H1 (cell line): ENCODE results near the gene SLC12A4. TPM values are rescaled to one million over a fixed set of nuclear protein-coding genes. Genes with fewer than 3 reads are reported as not detected.

ENCODE experiments used
- CTCF ChIA-PET: fragments of 300-600 bp; sonication (Branson Sonifier 250); formaldehyde crosslinking; loops from one replicate; lab custom pipeline; 2021; ENCODE audit not compliant: partially characterized antibody; lab: Charles Lee
- POLR2A ChIA-PET: fragments of 300-600 bp; sonication (Branson Sonifier 250); formaldehyde crosslinking; loops from one replicate; lab custom pipeline; 2021; ENCODE audit warnings: inconsistent platforms; ENCODE audit not compliant: partially characterized antibody; lab: Charles Lee
- DNase-seq, 2 experiments: peaks; one replicate each; pipeline versions ENCODE4 v3.0.0 to v3.0.0-alpha.2; 2010 to 2022; ENCODE audit warnings: low spot score in 2 of 2, low read depth in 1 of 2, mixed read lengths in 1 of 2
- FAIRE-seq: peaks from 2 replicates; lab custom pipeline; 2011; peaks lifted over from hg19 to GRCh38; lab: Jason Lieb, UNC
- H2AFZ ChIP-seq: 2 replicates; pipeline ENCODE4 v1.8.1; 2012; ENCODE audit warnings: low read length, inconsistent platforms
- H2AK5ac ChIP-seq: 2 replicates; pipeline ENCODE4 v1.6.1; 2013; ENCODE audit warnings: low read depth, low read length
- H2BK120ac ChIP-seq: replicated peaks from 2 replicates; pipeline ENCODE3; 2013; ENCODE audit warnings: low read depth, low read length, inconsistent platforms
- H2BK12ac ChIP-seq: 2 replicates; pipeline ENCODE4 v1.6.1; 2013; ENCODE audit warnings: low read depth, low read length
- H2BK15ac ChIP-seq: 2 replicates; pipeline ENCODE4 v1.6.1; 2013; ENCODE audit warnings: low read length
- H2BK20ac ChIP-seq: 2 replicates; pipeline ENCODE4 v1.6.1; 2013; ENCODE audit warnings: low read length
- H2BK5ac ChIP-seq: 2 replicates; pipeline ENCODE4 v1.6.1; 2013; ENCODE audit warnings: low read depth, low read length
- H3K14ac ChIP-seq: 2 replicates; pipeline ENCODE4 v1.6.1; 2013; ENCODE audit warnings: inconsistent platforms; ENCODE audit not compliant: insufficient read length
- H3K18ac ChIP-seq: 2 replicates; pipeline ENCODE4 v1.6.1; 2013; ENCODE audit warnings: low read length; ENCODE audit errors: extremely low read depth
- H3K23ac ChIP-seq: 2 replicates; pipeline ENCODE4 v1.6.1; 2013; ENCODE audit warnings: inconsistent platforms; ENCODE audit not compliant: insufficient read length
- H3K23me2 ChIP-seq: 2 replicates; pipeline ENCODE4 v1.6.1; 2013; ENCODE audit warnings: low read depth, low read length
- H3K27ac ChIP-seq: 2 replicates; pipeline ENCODE4 v1.6.1; 2011; ENCODE audit warnings: low read depth, low read length, inconsistent platforms
- H3K27me3 ChIP-seq, 4 experiments: replicated peaks in 1 of 4; 1 replicate in 1 of 4; 2 replicates in 3 of 4; pipeline versions ENCODE4 v1.6.1 to v1.8.1; 2011 to 2013; ENCODE audit warnings: low read length in 3 of 4, mild to moderate bottlenecking in 3 of 4, inconsistent platforms in 2 of 4, mixed read lengths in 2 of 4, moderate library complexity in 1 of 4; ENCODE audit not compliant: control insufficient read depth in 3 of 4, insufficient read depth in 3 of 4; ENCODE audit errors: extremely low read depth in 1 of 4
- H3K36me3 ChIP-seq, 4 experiments: 2 replicates each; pipeline versions ENCODE4 v1.6.1 to v1.8.1; 2011 to 2013; ENCODE audit warnings: mild to moderate bottlenecking in 4 of 4, low read length in 3 of 4, moderate library complexity in 2 of 4, control low read depth in 1 of 4, inconsistent platforms in 1 of 4; ENCODE audit not compliant: insufficient read depth in 4 of 4, control insufficient read depth in 2 of 4
- H3K4ac ChIP-seq: replicated peaks from 2 replicates; pipeline ENCODE3; 2013; ENCODE audit warnings: low read length, low read depth, mixed read lengths, inconsistent platforms; ENCODE audit not compliant: insufficient read length
- H3K4me1 ChIP-seq, 4 experiments: replicated peaks in 1 of 4; 1 replicate in 1 of 4; 2 replicates in 3 of 4; pipeline versions ENCODE4 v1.6.1 to v1.8.1; 2011 to 2013; ENCODE audit warnings: low read length in 3 of 4, inconsistent platforms in 2 of 4, mixed read lengths in 1 of 4; ENCODE audit not compliant: insufficient read depth in 4 of 4, control insufficient read depth in 3 of 4
- H3K4me2 ChIP-seq, 2 experiments: 2 replicates each; pipeline versions ENCODE4 v1.6.1 to v1.8.1; 2011 to 2013; ENCODE audit warnings: low read depth in 2 of 2, low read length in 2 of 2, control low read depth in 1 of 2, inconsistent platforms in 1 of 2, mild to moderate bottlenecking in 1 of 2; ENCODE audit not compliant: insufficient read depth in 1 of 2
- H3K4me3 ChIP-seq, 4 experiments: fragments of 200-600, 300-600 bp in 1 of 4; sonication (generic), shearing (Covaris generic), sonication (Bioruptor Twin) in 1 of 4; 2 replicates each; pipeline versions ENCODE4 v1.5.1 to v1.8.1; 2011 to 2016; ENCODE audit warnings: low read length in 4 of 4, low read depth in 3 of 4, control low read depth in 2 of 4, inconsistent platforms in 2 of 4, mild to moderate bottlenecking in 2 of 4, mixed read lengths in 1 of 4, moderate library complexity in 1 of 4; ENCODE audit not compliant: insufficient read depth in 2 of 4; ENCODE audit errors: extremely low read depth in 1 of 4
- H3K56ac ChIP-seq: replicated peaks from 2 replicates; pipeline ENCODE3; 2013; ENCODE audit warnings: low read depth, mild to moderate bottlenecking, mixed read lengths, low read length, inconsistent platforms; ENCODE audit not compliant: insufficient read length
- H3K79me1 ChIP-seq: 2 replicates; pipeline ENCODE4 v1.6.1; 2013; ENCODE audit warnings: low read depth, low read length, control low read depth
- H3K79me2 ChIP-seq, 2 experiments: 2 replicates each; pipeline versions ENCODE4 v1.6.1 to v1.8.1; 2012 to 2013; ENCODE audit warnings: low read length in 2 of 2, mild to moderate bottlenecking in 2 of 2, inconsistent platforms in 1 of 2; ENCODE audit not compliant: insufficient read depth in 2 of 2, control insufficient read depth in 1 of 2
- H3K9ac ChIP-seq, 4 experiments: replicated peaks in 1 of 4; 1 replicate in 1 of 4; 2 replicates in 3 of 4; pipeline versions ENCODE4 v1.6.1 to v1.8.1; 2011 to 2013; ENCODE audit warnings: low read depth in 3 of 4, low read length in 3 of 4, control low read depth in 2 of 4, mild to moderate bottlenecking in 2 of 4, moderate library complexity in 2 of 4, inconsistent platforms in 1 of 4; ENCODE audit errors: extremely low read depth in 1 of 4
- H3K9me3 ChIP-seq, 2 experiments: 2 replicates each; pipeline versions ENCODE4 v1.6.1 to v1.8.1; 2012 to 2013; ENCODE audit warnings: mild to moderate bottlenecking in 2 of 2, moderate library complexity in 2 of 2, control low read depth in 1 of 2, inconsistent platforms in 1 of 2, low read depth in 1 of 2, low read length in 1 of 2, mixed read lengths in 1 of 2; ENCODE audit not compliant: insufficient read depth in 2 of 2
- H4K20me1 ChIP-seq, 2 experiments: replicated peaks in 1 of 2; 2 replicates each; pipeline versions ENCODE3 to v1.8.1; 2011 to 2013; ENCODE audit warnings: inconsistent platforms in 2 of 2, low read length in 2 of 2, mild to moderate bottlenecking in 1 of 2; ENCODE audit not compliant: insufficient read depth in 2 of 2, control insufficient read depth in 1 of 2
- H4K5ac ChIP-seq: 2 replicates; pipeline ENCODE4 v1.6.1; 2013; ENCODE audit warnings: low read length, low read depth, mixed read lengths, inconsistent platforms; ENCODE audit not compliant: insufficient read length
- H4K8ac ChIP-seq: 2 replicates; pipeline ENCODE4 v1.8.0; 2013; ENCODE audit warnings: mild to moderate bottlenecking, moderate library complexity, low read length, inconsistent platforms; ENCODE audit not compliant: insufficient read depth; ENCODE audit errors: extremely low read depth
- H4K91ac ChIP-seq: replicated peaks from 2 replicates; pipeline ENCODE3; 2013; ENCODE audit warnings: low read length, mixed read lengths, inconsistent platforms; ENCODE audit not compliant: insufficient read length
- BACH1 ChIP-seq: IDR thresholded peaks from 2 replicates; pipeline ENCODE4 v1.6.1; 2012; ENCODE audit warnings: low read length, improper control_type of control experiment
- CBX5 ChIP-seq: fragments of 300-800, 300-1000 bp; sonication (generic); IDR thresholded peaks from 2 replicates; pipeline ENCODE4 v1.7.1; 2016; ENCODE audit warnings: antibody characterized with exemption, low read length, low read depth
- CBX8 ChIP-seq: fragments of 300-800, 300-1000 bp; sonication (generic); IDR thresholded peaks from 2 replicates; pipeline ENCODE4 v1.7.1; 2016; ENCODE audit warnings: low read depth, low read length, borderline replicate concordance
- JUN ChIP-seq: IDR thresholded peaks from 2 replicates; pipeline ENCODE4 v1.6.1; 2011; ENCODE audit warnings: low read depth, mild to moderate bottlenecking, improper control_type of control experiment, low read length
- KDM4A ChIP-seq: IDR thresholded peaks from one replicate; pipeline ENCODE4 v1.7.1; 2012; ENCODE audit warnings: low read depth, mild to moderate bottlenecking, moderate library complexity, low read length, inconsistent platforms; ENCODE audit not compliant: severe bottlenecking
- KDM5A ChIP-seq: fragments of 200-600 bp; IDR thresholded peaks from 2 replicates; pipeline ENCODE4 v1.7.1; 2012; ENCODE audit warnings: mild to moderate bottlenecking, low read length, inconsistent platforms, mixed read lengths
- NRF1 ChIP-seq: IDR thresholded peaks from 2 replicates; pipeline ENCODE4 v1.6.1; 2011; ENCODE audit warnings: mild to moderate bottlenecking, low read depth, low read length, improper control_type of control experiment
- POLR2A ChIP-seq, 2 experiments: IDR thresholded peaks; 1 replicate in 1 of 2; 2 replicates in 1 of 2; pipeline ENCODE4 v1.6.1; 2011; ENCODE audit warnings: low read depth in 2 of 2, low read length in 2 of 2, mild to moderate bottlenecking in 2 of 2; ENCODE audit errors: control extremely low read depth in 1 of 2
- RNF2 ChIP-seq: fragments of 200-900, 300-1000 bp; sonication (generic); IDR thresholded peaks from 2 replicates; pipeline ENCODE4 v1.7.1; 2016; ENCODE audit warnings: borderline replicate concordance, low read depth, mild to moderate bottlenecking, antibody characterized with exemption, low read length; ENCODE audit not compliant: poor library complexity, severe bottlenecking; ENCODE audit errors: missing control alignments
- RXRA ChIP-seq: IDR thresholded peaks from 2 replicates; pipeline ENCODE4 v1.6.1; 2011; ENCODE audit warnings: low read depth, mild to moderate bottlenecking, low read length, moderate library complexity; ENCODE audit not compliant: insufficient read depth
- USF2 ChIP-seq: IDR thresholded peaks from 2 replicates; pipeline ENCODE4 v1.6.1; 2011; ENCODE audit warnings: low read length, improper control_type of control experiment
- WGBS, 2 experiments: shearing (Covaris generic) in 1 of 2; methylation state at CpG; one replicate each; pipeline versions ENCODE4 v1.1.6 to v1.1.7; 2013 to 2015; ENCODE audit warnings: low lambda C conversion rate in 2 of 2, mixed read lengths in 2 of 2, inconsistent platforms in 1 of 2, low coverage in 1 of 2, missing lambda C conversion rate in 1 of 2; ENCODE audit not compliant: insufficient replicate concordance in 2 of 2, insufficient coverage in 1 of 2, insufficient read length in 1 of 2; ENCODE audit errors: extremely low coverage in 1 of 2, missing lambda C conversion rate in 1 of 2; 5-methylcytosine and 5-hydroxymethylcytosine counted together
- polyA plus RNA-seq, 7 experiments: library from polyadenylated mRNA; depleted of rRNA in 3 of 7; stranded (reverse) in 5 of 7; unstranded in 2 of 7; fragments of >200 nt in 5 of 7; fragments of 200-250 nt in 2 of 7; gene quantifications; 1 replicate in 5 of 7; 2 replicates in 1 of 7; 4 replicates in 1 of 7; pipeline versions ENCODE4 v1.2.1 to v1.2.3, GENCODE V29; 2011 to 2013; ENCODE audit warnings: missing spikeins in 2 of 7, mixed read lengths in 2 of 7
- total RNA-seq: library from RNA; stranded (reverse); fragmentation: NEBNext Ultra II Directional; extraction: Animal tissue kit (Norgen Biotek cat#: 25700); gene quantifications from 2 replicates; pipeline ENCODE4 v1.2.1, GENCODE V29; 2021
- TF ChIP-seq, protein P1 (sequence below): IDR thresholded peaks from 2 replicates; pipeline ENCODE4 v1.6.1; 2012; ENCODE audit warnings: inconsistent platforms

Gene SLC12A4
- total and polyA plus RNA-seq, 2 of the 8 experiments (the other 6 are each of a cell fraction or from before 2014, with no cell fraction given): 41.3 to 49.3 TPM

DNA sequence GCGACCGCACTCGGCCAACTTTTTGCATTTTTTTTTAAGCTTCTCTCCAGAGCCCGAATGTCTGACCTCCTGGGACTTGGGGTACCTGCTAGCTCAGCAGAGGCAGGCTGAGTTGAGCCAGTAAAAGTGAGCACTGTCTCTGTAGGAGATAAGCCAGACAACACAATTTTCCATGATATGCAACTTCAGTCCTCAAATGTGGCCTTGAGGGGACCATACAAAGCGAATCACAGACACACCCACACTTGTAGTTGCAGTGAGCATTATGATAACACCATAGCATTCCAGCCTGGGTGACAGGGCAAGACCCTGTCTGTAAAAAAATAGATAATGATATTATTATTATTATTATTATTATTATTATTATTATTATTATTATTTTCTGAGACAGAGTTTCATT is 28.2 kb upstream of the SLC12A4 start:
- peaks cover 0 to 12% (median 8%) of the 10 kb centered on the region in 4 experiments; a peak in 5 of 7 replicates for H3K27me3 ChIP-seq
- H3K23me2 ChIP-seq: no peaks in the 10 kb centered on the region; the same call in 1 of the 2 replicates
- no peaks in the 10 kb centered on the region; the same call in 1 of the 2 replicates for H3K79me1 ChIP-seq
- H4K91ac ChIP-seq: no peak overlapping the region
- H3K4me1 ChIP-seq: no peaks in the 10 kb centered on the region; a peak in 3 of 7 replicates
- no peak overlapping the region for H3K56ac ChIP-seq
- ChIA-PET CTCF (interaction anchor here (0.7 to 3.8 kb wide), 7 partner anchors 9 to 300 kb away, joined by 3 to 17 read pairs (median 10); partner anchors contain the start of genes DPEP2NB and DPEP3), POLR2A (no interaction called here)
- H2BK15ac ChIP-seq: no peak overlapping the region
- H3K9me3 ChIP-seq: no peaks in the 10 kb centered on the region
- no peak overlapping the region for H3K27ac ChIP-seq
- no peak overlapping the region for H2BK120ac ChIP-seq
- H3K14ac ChIP-seq: no peak overlapping the region
- 87% methylated on average over 5 of the region's 5 CpGs; no CpG with 5 or more reads in 1 of the 2 experiments for WGBS, 2 experiments
- no peaks in the 10 kb centered on the region for H4K20me1 ChIP-seq
- H3K4me3 ChIP-seq: no peak overlapping the region
- H3K4ac ChIP-seq: no peak overlapping the region
- no peaks in the 10 kb centered on the region for H3K36me3 ChIP-seq
- DNase-seq: no peak
- no peak overlapping the region for H3K4me2 ChIP-seq
- H2BK5ac ChIP-seq: no peak overlapping the region
- no peak overlapping the region for H3K9ac ChIP-seq
- no peak for FAIRE-seq
- H4K8ac ChIP-seq: no peak overlapping the region
- no peak overlapping the region for H4K5ac ChIP-seq
- no peak overlapping the region for H2AK5ac ChIP-seq
- H3K18ac ChIP-seq: no peak overlapping the region
- no peak overlapping the region for H2AFZ ChIP-seq
- H3K79me2 ChIP-seq: no peaks in the 10 kb centered on the region
- H2BK20ac ChIP-seq: no peak overlapping the region
- no peak overlapping the region for H3K23ac ChIP-seq
- no peak overlapping the region for H2BK12ac ChIP-seq
- no peak for TF ChIP-seq JUN
- TF ChIP-seq CBX5: no peak
- no peak for TF ChIP-seq RXRA
- no peak for TF ChIP-seq KDM5A
- TF ChIP-seq KDM4A: no peak
- TF ChIP-seq POLR2A (IDR thresholded peaks at IDR 0.05; ENCODE audit: control extremely low read depth in 1 of 2, low read depth in 2 of 2, low read length in 2 of 2): no peak
- TF ChIP-seq NRF1: no peak
- no peak for TF ChIP-seq CBX8
- TF ChIP-seq, protein P1, sequence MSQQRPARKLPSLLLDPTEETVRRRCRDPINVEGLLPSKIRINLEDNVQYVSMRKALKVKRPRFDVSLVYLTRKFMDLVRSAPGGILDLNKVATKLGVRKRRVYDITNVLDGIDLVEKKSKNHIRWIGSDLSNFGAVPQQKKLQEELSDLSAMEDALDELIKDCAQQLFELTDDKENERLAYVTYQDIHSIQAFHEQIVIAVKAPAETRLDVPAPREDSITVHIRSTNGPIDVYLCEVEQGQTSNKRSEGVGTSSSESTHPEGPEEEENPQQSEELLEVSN: no peak
- TF ChIP-seq USF2: no peak
- no peak for TF ChIP-seq RNF2
- no peak for TF ChIP-seq BACH1
